NAMALWA (cell line): Measurements from ENCODE around the gene COL4A1.

Experiments used
- DNase-seq: peaks from one replicate; pipeline ENCODE4 v3.0.0-alpha.2; 2015; ENCODE audit warnings: low spot score

Gene COL4A1

GRCh38 chr13:110308656-110309359 is 1.9 kb upstream of the COL4A1 start:
- DNase-seq: no peak

- DNase-seq: no peak
Observed at GRCh38 chr13:110307767-110308655, 1.1 kb upstream of the COL4A1 start.

DNA sequence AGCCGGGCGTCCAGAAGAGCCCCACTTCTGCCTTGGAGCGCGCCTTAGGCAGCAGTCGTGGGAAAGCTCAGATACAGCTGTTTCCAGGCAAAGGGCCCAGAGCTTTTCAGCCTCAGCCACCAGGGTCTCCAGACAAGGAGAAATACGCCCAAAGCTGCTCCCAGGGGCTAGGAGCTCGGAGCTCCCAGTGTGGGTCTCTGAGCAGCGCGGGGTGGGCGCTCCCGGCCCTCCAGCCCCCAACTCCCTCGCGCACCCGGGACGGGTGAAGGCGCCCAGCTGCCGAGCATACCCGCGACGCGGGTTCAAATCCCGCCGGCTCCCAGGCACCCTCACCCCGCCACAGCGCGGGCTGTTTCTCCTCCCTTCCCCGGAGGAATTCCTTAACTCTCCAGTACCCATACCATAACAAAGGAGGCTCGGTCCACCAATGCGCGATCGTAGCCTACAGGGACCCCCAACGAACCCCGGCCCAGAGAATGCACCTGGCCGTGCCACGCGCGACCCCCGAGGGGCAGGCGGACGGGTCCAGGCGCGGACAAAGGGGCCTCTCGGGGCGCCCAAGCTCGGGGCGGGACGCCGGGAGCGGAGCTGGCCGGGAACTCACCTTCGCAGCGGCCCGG is 507 bp downstream of the COL4A1 start:
- DNase-seq: no peak

- DNase-seq: no peak
Observed at GRCh38 chr13:110305949-110306339, 1.0 kb downstream of the COL4A1 start.

DNA sequence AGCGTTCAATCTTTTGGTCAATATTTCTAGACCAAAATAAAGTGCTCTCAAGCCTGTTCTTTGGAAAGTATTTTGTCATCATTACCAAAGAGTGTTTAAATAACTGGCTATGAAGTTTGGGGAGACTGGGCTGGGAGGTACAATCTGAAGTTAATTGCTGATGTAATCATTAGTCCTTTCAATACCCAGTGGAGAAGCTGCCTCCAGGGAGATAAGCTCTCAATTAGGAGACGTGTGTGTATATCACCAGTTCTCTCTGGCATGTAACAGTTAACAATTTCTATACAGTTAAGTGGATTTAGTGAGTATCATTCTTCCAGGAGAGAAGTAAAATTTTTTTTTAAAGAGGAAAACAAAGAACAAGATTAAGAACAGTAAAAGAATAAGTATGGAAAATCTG is 1.4 kb downstream of the COL4A1 start:
- no peak for DNase-seq

- DNase-seq: no peak
Observed at GRCh38 chr13:110305001-110305400, 2.0 kb downstream of the COL4A1 start.

DNA sequence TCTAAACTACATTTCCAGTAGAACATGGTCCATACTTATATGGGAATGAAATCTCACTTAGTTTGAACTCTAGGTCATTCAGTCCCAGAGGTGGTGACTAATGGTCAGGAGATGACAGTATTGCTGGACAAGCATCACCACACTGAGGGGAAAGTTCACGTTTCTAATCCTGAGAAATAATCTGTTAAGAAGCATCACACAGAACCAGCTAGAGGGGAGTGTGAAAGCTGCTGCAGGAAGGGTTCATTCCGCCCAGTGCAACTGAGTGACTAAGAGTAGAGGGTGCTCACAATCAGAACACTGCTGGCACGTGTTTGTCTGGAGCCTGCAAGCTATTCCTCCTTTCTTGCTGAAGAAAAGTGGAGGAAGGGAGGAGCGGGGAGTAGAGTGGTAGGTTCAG is 2.7 kb downstream of the COL4A1 start:
- no peak for DNase-seq

- DNase-seq: no peak
Observed at GRCh38 chr13:110303644-110304043, 3.3 kb downstream of the COL4A1 start.

DNA sequence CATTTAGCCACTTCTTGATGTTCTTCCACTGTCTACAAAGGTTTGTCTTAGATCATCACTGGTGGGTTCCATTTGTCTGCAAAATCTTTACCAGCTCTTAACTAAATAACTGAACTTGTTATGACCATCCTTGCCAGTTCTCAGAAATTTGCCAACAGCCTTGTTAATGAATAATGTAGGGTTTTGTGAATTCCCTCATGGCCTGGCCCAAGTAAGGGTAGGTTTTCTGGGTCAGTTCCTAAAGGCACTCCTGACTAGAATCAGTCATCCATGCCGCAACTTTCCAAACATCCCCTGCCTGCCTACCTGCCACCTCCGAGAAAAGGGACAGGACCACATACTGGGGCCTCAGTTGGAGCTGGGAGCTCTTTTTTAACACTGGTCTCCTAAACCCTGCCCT is 4.0 kb downstream of the COL4A1 start:
- DNase-seq: no peak

GRCh38 chr13:110301606-110302553 is 5.1 kb downstream of the COL4A1 start:
- DNase-seq: no peak

- no peak for DNase-seq
Observed at GRCh38 chr13:110301083-110301482, 5.9 kb downstream of the COL4A1 start.

GRCh38 chr13:110300090-110300815 is 6.7 kb downstream of the COL4A1 start:
- DNase-seq: no peak

DNA sequence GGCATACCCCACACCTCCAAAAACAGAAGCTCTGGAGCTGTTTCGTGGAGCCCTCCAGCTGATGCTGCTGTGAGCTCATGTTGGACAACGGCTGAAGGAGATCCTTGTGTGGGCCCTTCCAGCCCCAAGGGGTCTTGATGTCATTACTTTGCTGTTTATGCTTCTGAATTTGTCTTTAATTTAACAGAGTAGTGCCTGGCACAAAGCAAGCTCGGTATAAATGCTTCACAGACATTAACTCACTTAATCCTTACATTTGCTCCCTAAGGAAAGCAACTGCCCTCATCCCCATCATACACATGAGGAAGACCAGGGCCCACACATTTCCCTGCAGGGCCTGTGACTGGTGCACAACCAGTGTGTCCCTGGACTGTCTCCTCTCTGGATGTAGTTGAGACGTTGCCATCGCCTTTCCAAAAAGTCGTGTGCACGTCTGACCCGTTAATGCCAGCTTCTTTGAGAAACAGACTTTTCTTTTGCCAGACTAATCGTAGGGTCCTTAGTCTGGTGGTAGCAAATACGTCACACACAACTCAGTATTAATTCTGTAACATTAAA is 7.6 kb downstream of the COL4A1 start:
- no peak for DNase-seq

GRCh38 chr13:110298505-110299282 is 8.3 kb downstream of the COL4A1 start:
- no peak for DNase-seq

DNA sequence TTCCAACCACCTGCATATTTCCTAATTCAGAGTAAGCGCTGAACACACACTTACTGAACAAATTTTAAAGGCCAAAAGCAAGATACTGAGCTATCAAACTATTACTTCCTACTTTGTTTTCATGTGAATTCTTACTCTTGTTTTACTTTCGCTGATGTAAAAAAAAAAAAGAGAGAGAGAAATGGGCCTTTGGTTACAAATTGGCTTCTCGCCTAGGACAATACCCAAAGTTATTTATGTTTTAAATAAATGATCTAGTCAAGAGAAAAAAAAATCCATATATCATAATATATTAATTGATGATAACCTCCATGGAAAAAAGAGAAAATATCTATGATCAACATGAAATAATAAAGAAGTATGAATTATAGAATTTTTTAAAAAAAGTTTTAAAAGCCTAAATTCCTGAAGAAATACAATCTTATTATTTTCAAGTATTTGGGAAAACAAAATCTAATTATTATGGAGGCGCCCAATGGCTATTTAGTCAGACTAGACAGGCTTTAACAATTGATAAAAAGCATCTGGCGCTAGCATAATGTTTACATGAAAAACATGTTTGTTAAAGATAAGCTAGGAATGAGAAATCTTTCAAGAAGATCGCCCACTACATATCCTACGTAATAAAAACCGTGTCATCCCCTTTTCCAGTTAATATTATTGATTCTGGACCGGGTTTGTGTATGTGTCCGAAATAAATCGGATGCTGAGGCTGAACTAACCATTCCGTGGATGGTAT is 9.0 kb downstream of the COL4A1 start:
- no peak for DNase-seq

GRCh38 chr13:110297011-110297410 is 9.9 kb downstream of the COL4A1 start:
- no peak for DNase-seq

- DNase-seq: no peak
Observed at GRCh38 chr13:110294622-110295021, 12.3 kb downstream of the COL4A1 start.

- no peak for DNase-seq
Observed at GRCh38 chr13:110294146-110294545, 12.8 kb downstream of the COL4A1 start.

DNA sequence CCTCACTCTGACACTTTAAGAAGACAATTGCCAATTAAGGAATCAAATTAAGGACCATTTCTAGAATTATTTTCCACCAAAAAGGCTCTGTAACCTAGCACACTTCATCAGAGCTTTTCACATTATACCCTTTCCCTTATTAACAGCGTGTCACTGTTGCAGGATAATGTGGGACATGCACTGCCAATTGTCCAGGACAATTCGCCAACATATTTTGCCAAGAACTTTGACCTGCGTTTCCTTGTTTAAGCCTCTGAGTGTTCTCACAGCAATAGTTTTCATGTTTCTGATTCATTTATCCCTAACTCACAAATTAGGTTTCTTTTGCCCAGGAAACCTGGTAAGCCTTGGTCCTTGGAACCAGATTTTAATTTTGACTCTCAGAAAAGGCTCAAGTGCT is 13.3 kb downstream of the COL4A1 start:
- no peak for DNase-seq
